Ishikawa (cell line): ENCODE results near the gene ACOT12.

Experiments
- CEBPB ChIP-seq: IDR thresholded peaks from 2 replicates; pipeline ENCODE4 v1.6.1; 2012
- CREB1 ChIP-seq: IDR thresholded peaks from 2 replicates; pipeline ENCODE4 v1.6.1; 2012; ENCODE audit warnings: low read depth
- EGR1 ChIP-seq: IDR thresholded peaks from 2 replicates; pipeline ENCODE4 v1.6.1; 2012
- EP300 ChIP-seq: IDR thresholded peaks from 2 replicates; pipeline ENCODE4 v1.6.1; 2012; ENCODE audit warnings: borderline replicate concordance
- FOXM1 ChIP-seq: IDR thresholded peaks from 2 replicates; pipeline ENCODE4 v1.6.1; 2012; ENCODE audit warnings: low read depth, borderline replicate concordance
- MAX ChIP-seq: IDR thresholded peaks from 2 replicates; pipeline ENCODE4 v1.6.1; 2012
- NFIC ChIP-seq: IDR thresholded peaks from 2 replicates; pipeline ENCODE4 v1.6.1; 2012
- RAD21 ChIP-seq: IDR thresholded peaks from 2 replicates; pipeline ENCODE4 v1.6.1; 2012; ENCODE audit warnings: low read depth
- REST ChIP-seq: IDR thresholded peaks from 2 replicates; pipeline ENCODE4 v1.6.1; 2012; ENCODE audit warnings: low read depth, mild to moderate bottlenecking
- TAF1 ChIP-seq: IDR thresholded peaks from 2 replicates; pipeline ENCODE4 v1.6.1; 2012; ENCODE audit warnings: low read depth, mild to moderate bottlenecking
- TCF12 ChIP-seq: IDR thresholded peaks from 2 replicates; pipeline ENCODE4 v1.6.1; 2012; ENCODE audit warnings: low read depth
- TEAD4 ChIP-seq: IDR thresholded peaks from 2 replicates; pipeline ENCODE4 v1.6.1; 2012
- USF1 ChIP-seq: IDR thresholded peaks from 2 replicates; pipeline ENCODE4 v1.6.1; 2012
- YY1 ChIP-seq: IDR thresholded peaks from 2 replicates; pipeline ENCODE4 v1.6.1; 2012; ENCODE audit warnings: low read depth
- ZBTB7A ChIP-seq: IDR thresholded peaks from 2 replicates; pipeline ENCODE4 v1.6.1; 2012; ENCODE audit warnings: low read depth

The ACOT12 gene

GRCh38 chr5:81405126-81405891 lies 11.4 kb upstream of the ACOT12 start:
- TF ChIP-seq CREB1 (no peak), EP300 (no peak), EGR1 (no peak), MAX (no peak), TCF12 (no peak), TAF1 (no peak), YY1 (no peak), ZBTB7A (no peak), USF1 (no peak), TEAD4 (no peak), NFIC (no peak), REST (no peak), FOXM1 (no peak), RAD21 (no peak), CEBPB (no peak)

- TF ChIP-seq YY1 (no peak), CREB1 (no peak), TAF1 (no peak), FOXM1 (no peak), RAD21 (no peak), TEAD4 (no peak), EGR1 (no peak), NFIC (no peak), ZBTB7A (no peak), EP300 (no peak), USF1 (no peak), TCF12 (no peak), MAX (no peak), REST (no peak), CEBPB (no peak)
Observed at GRCh38 chr5:81402192-81402930, 8.4 kb upstream of the ACOT12 start.

GRCh38 chr5:81401266-81401665 lies 7.3 kb upstream of the ACOT12 start:
- TF ChIP-seq TEAD4 (no peak), ZBTB7A (no peak), FOXM1 (no peak), TCF12 (no peak), YY1 (no peak), EP300 (no peak), USF1 (no peak), MAX (no peak)

GRCh38 chr5:81400375-81400774 lies 6.4 kb upstream of the ACOT12 start:
- TF ChIP-seq EGR1 = no peak
- no peak for TF ChIP-seq MAX
- TF ChIP-seq EP300 = no peak
- no peak for TF ChIP-seq TAF1
- no peak for TF ChIP-seq FOXM1
- no peak for TF ChIP-seq CEBPB
- no peak for TF ChIP-seq REST
- no peak for TF ChIP-seq ZBTB7A
- no peak for TF ChIP-seq YY1
- TF ChIP-seq NFIC = no peak
- TF ChIP-seq TCF12 = no peak
